GM21526 (cell line): ENCODE results near the gene COL16A1.

Experiments
- ATAC-seq: cut with Tn5 transposase; IDR thresholded peaks from one replicate; pipeline ENCODE4 v1.9.1; 2021; ENCODE audit warnings: moderate library complexity; ENCODE audit not compliant: unreplicated experiment, low FRiP score

COL16A1 gene

DNA sequence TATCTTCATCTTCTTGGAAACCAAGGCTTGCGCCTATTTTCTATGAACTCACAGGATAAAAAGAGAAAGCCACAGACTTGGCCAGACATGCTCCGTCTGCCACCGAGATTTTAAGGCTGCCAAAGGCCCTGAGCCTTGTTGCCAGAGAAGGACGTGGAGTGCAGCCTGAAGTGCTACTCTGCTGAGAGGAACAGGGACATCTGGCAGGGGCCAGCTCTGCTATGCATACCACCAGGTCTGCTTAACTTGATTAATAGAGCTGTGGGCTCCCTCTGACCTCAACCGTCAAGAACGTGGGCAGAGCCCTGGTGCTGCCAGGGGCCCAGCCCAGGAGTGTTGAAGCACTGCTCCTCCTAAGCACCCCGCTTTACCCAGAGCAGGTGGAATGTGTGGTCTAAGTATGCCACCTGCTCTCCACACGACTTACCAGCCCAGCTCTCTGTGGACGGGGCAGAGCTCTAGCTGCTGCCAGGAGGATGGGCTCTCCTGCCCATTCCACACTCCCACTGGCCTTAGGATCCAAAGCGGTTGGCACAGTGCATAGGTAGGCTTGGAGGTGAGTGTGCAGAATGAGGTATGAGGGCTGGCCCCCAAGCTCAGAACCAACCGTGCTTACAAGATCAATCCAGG is 75.8 kb downstream of the COL16A1 start:
- ATAC-seq = no peak

GRCh38 chr1:31627301-31627929 is 76.4 kb downstream of the COL16A1 start:
- no peak for ATAC-seq

DNA sequence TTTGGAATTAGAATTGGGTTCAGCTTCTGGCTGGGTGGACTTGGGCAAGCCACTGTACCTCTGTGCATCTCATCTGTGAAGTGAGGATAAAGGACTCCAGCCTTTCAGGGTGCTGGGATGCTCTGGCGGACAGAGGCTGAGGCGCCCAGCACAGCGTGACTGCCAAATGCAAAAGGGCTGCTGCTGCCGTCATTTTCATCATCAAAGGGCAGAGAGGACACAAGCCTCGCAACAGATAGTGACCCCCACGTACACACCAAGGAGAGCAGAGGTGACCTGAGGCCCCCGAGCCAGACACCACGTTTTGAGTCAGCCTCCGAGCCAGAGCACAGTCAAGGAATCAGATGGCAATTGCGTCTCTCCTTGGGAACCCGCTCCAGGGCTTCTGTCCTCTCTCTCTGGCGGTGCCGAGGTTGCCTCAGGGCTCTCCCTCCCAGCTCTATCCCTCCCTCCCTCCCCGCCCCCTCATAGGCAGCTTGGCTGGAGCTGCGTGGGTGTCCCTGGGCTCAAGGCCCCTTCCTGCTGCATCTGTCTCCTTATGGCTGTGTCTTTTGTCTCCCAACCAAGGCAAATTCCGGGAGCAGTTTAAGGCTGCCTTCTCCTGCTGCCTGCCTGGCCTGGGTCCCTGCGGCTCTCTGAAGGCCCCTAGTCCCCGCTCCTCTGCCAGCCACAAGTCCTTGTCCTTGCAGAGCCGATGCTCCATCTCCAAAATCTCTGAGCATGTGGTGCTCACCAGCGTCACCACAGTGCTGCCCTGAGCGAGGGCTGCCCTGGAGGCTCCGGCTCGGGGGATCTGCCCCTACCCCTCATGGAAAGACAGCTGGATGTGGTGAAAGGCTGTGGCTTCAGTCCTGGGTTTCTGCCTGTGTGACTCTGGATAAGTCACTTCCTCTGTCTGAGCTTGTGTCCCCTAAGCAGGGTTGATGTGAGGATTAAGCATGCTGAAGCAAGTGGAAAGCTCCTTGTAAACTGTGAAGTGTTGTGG is 77.3 kb downstream of the COL16A1 start:
- no peak for ATAC-seq

GRCh38 chr1:31625561-31626222 is 78.1 kb downstream of the COL16A1 start:
- no peak for ATAC-seq

- ATAC-seq = no peak
These were observed 78.9 kb downstream of the COL16A1 start for GRCh38 chr1:31624731-31625514.

DNA sequence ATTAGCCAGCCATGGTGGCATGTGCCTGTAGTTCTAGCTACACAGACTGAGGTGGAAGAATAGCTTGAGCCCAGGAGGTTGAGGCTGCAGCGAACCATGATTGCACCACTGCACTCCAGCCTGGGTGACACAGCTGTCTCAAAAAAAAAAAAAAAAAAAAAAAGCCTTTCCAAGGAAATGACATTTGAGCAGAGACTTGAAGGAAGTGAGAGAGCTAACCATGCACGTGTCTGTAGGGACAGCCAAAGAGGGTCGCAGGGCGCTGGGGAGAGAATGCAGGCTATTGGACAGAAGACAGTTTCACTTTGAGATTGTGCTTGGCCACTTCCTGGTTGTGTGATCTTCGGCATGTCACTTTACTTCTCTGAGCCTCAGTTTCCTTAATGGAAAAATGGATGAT is 79.5 kb downstream of the COL16A1 start:
- no peak for ATAC-seq

- ATAC-seq = no peak
These were observed 80.5 kb downstream of the COL16A1 start for GRCh38 chr1:31623365-31623764.

GRCh38 chr1:31621847-31622730 is 81.7 kb downstream of the COL16A1 start:
- no peak for ATAC-seq

DNA sequence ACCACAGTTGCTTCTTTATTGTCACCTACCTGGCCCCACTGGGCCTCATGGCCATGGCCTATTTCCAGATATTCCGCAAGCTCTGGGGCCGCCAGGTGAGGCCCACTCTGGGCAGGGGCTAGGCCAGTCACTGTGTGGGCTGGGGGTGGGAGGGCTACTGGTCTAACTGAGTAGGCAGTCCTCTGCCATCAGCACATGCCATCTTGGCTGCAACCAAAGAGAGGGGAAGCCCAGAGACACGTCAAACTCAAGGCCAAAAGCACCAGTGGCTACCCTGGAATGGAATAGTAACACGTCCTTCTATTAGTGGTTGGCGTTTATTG is 82.4 kb downstream of the COL16A1 start:
- no peak for ATAC-seq

GRCh38 chr1:31620631-31621497 is 83.0 kb downstream of the COL16A1 start:
- ATAC-seq = no peak

DNA sequence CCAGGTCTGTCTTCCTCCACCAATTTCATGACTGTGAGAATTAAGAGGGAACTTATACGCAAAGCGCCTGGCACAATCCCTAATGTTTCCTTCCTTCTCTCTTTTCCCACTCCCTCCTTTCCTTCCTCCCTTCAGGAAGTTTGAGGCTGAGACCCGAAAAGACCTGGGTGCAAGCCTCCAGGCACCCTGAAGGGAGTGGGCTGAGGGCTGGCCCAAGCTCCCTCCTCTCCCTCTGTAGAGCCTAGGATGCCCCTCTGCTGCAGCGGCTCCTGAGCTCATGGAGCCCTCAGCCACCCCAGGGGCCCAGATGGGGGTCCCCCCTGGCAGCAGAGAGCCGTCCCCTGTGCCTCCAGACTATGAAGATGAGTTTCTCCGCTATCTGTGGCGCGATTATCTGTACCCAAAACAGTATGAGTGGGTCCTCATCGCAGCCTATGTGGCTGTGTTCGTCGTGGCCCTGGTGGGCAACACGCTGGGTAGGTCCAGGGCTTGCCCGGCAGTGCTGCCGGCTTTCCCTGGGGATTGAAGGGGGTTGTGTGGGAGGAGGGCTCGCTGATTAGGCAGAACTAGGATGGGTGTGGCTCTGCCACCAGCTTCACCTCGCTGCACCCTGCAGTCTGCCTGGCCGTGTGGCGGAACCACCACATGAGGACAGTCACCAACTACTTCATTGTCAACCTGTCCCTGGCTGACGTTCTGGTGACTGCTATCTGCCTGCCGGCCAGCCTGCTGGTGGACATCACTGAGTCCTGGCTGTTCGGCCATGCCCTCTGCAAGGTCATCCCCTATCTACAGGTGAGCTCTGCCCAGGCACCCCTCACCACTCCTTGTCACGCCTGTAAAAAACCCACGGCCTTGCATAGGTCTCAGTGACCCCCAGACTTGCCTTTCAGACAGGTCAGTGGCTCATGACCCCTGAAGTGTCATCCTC is 84.6 kb downstream of the COL16A1 start:
- no peak for ATAC-seq

GRCh38 chr1:31617916-31618746 is 85.7 kb downstream of the COL16A1 start:
- no peak for ATAC-seq

- no peak for ATAC-seq
These were observed 86.5 kb downstream of the COL16A1 start, which contains the start of gene HCRTR1 for GRCh38 chr1:31617218-31617915. Gene HCRTR1 (plus strand): TSS chr1:31617689. CDS start chr1:31619193, 1,504 bp downstream.

DNA sequence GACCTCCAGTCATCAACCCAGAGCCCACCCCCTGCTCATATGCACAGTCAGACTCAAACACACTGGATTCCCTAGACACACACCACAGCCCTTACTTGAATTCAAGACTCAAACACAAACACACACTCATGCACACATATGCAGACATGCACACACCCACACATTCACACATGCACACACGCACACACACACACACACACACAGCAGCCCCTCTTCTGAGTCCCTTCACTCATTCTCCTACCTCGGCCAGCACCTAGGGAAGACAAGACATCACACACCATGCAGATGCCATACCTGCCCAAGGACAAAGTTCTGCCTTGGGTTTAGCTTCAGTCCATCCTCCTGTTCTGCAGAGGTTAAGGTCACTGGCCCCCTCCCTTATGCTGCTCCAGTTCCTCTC is 87.9 kb downstream of the COL16A1 start:
- no peak for ATAC-seq

- no peak for ATAC-seq
These were observed 88.4 kb downstream of the COL16A1 start for GRCh38 chr1:31615414-31615813.
